Measurements from ENCODE around the gene PACSIN2.
A peak's percentile ranks its signal among the peaks of the same experiment; 100 is the strongest.
"Not testable (repeated sequence)": the region's sequence is repeated elsewhere in the genome, so short reads cannot be mapped to it uniquely, and the experiment has no call there.

The PACSIN2 gene, protein sequence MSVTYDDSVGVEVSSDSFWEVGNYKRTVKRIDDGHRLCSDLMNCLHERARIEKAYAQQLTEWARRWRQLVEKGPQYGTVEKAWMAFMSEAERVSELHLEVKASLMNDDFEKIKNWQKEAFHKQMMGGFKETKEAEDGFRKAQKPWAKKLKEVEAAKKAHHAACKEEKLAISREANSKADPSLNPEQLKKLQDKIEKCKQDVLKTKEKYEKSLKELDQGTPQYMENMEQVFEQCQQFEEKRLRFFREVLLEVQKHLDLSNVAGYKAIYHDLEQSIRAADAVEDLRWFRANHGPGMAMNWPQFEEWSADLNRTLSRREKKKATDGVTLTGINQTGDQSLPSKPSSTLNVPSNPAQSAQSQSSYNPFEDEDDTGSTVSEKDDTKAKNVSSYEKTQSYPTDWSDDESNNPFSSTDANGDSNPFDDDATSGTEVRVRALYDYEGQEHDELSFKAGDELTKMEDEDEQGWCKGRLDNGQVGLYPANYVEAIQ

GRCh38 chr22:43014869-43015676, at the start of gene PACSIN2:
PACSIN2 (minus strand) TSS chr22:43015149; CDS start chr22:42912080, 103,069 bp downstream.
- peak; percentile 99 to 100 (median 99) for DNase-seq

DNA sequence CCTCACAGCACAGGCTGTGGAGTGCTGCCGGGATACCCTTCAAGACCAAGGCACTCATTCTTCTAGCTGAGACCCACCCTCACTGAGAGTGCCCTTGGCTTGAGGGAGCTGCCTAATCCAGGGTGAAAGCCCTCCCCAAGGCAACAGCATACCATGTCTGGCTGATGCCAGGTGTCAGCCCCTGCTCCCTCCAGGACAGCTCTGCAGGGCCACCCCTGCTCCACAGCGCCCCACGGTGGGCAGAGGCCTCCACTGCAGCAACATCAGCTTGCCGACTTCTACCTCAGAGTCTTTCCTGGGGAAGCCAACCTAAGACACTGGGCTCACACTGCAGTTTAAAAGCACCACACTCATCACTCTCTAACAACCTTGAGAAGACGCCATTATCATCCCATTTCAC, 45.2 kb upstream of the PACSIN2 start:
- DNase-seq, result peak in 2 of 3 donors; percentile 21 to 37

- DNase-seq, result no peak
Measured at GRCh38 chr22:43057641-43058040, 42.7 kb upstream of the PACSIN2 start.

DNA sequence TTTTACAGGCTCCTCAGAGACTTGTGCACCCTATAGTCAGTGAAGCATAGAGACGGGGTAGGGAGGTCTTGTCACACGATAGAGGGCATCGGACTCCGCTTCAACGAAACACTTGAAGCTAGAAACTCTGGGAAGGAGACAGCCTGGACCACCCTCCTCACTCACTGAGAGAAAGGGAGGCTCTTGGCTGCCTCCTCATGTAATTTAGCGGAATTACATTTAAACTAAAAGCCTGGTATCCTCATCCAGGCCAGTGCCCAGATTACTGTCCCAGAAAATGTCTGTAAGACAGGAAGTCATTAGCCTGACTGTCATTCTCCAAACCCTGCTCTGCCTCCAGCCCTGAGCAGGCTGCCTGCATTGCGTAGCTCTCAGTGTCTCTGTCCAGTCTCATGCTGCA, 38.2 kb upstream of the PACSIN2 start:
- peak in 1 of 3 donors; percentile 14 for DNase-seq

DNA sequence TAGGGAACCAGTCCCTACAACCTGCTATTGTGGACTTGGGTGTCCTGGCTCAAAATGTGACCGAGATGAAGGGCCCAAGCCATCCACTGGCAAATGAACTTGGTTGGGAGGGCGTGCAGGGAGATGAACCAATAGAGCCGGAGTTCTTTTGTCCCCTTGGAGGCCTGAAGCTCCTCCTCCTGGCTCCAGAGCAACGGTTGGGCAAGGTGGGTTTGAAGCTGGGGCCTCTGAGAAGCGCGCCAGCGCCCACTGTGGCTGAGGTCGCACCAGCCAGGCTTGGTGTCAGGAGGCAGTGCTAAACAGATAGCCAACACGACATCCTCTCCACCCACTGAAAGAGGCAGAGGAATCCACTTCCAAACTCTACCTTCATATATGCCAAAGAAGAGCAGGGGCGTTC, 36.0 kb upstream of the PACSIN2 start:
- no peak for DNase-seq

DNA sequence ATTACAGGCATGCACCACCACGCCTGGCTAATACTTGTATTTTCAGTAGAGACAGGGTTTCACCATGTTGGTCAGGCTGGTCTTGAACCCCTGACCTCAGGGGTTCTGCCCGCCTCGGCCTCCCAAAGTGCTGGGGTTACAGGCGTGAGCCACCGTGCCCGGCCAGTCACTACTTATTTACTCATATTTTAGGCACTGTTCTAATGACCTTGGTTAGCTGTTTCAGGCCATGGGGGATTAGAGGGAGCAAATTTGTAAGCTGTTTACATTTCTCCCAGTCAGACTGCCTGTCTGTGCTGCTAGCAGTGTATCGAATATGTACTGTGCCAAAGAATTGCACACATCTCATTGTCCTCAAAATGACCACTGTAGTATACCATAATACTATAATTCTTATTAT, 32.7 kb upstream of the PACSIN2 start:
- no peak for DNase-seq

GRCh38 chr22:43044290-43044712, 29.4 kb upstream of the PACSIN2 start:
- DNase-seq, result no peak

GRCh38 chr22:43042101-43042780, 27.3 kb upstream of the PACSIN2 start:
- DNase-seq, result no peak

- no peak for DNase-seq
Measured at GRCh38 chr22:43039800-43040199, 24.9 kb upstream of the PACSIN2 start.

- no peak for DNase-seq
Measured at GRCh38 chr22:43038325-43038724, 23.4 kb upstream of the PACSIN2 start.

DNA sequence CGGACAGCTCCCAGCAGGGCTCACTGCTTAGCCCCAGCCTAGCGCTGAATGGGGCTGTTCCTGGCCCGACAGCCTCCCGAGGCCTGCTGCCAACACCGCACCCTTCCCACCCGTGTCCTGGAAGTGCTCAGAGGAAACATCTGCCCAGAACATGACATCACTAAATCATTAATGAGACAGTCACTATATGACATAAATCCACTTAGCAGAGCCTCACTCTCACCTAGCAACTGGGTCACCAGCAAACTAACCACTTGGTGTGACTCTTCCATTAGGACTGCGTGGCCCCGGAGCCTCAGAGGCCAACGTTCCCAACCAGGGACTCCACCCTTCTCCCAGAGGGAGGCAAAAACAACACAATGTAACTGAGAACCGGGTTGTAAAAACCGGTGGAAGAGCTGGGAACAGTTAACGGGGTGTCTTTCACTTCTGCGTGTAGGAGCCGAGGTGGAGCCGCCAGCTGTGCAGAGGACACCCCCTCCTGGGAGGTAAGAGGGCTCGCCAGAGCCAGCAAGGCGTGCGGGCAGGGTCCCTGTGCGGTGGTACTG, 21.4 kb upstream of the PACSIN2 start:
- peak in 1 of 3 donors; percentile 5 for DNase-seq

DNA sequence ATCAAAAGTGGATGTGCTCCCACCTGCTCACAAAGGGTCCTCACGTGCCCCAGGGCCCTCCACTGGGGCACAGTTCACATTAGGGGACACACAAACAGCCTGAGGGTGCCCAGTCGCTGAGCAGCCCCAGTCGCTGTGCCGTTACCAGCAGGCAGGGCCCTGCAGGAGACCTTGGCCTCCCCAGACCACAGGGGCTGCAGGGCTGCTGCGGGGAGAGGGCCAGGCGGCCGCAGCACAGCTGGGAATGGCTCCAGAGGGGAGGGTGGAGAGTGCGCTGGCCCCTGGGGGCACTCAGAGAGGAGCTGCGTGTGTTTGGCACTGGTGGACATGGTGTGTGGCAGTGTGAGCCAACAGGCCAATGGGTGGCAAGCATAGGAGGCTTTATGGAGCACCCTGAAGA, 20.3 kb upstream of the PACSIN2 start:
- DNase-seq, result no peak

GRCh38 chr22:43031617-43032016, 16.7 kb upstream of the PACSIN2 start:
- DNase-seq, result no peak

DNA sequence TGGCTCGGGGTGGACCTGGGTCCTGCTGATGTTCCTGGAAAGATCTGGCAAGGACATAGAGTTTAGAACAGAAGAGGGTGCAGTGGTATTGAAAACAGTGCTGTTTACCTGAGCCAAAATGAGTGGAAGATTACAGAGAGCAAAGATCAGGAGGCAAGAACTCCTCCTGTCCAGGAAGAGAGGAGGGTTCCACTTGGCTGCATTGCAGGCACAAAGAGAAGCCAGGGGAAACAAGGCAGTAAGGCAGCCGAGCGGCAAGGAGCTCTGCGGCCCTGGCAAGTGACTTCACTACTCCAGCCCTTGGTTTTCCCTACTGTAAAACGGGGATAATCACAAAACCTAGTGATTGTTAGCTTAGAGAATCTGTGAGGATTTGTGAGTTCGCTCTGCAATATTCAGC, 3.7 kb upstream of the PACSIN2 start:
- no peak for DNase-seq

- no peak for DNase-seq
Measured at GRCh38 chr22:43017525-43018460, 2.8 kb upstream of the PACSIN2 start.

DNA sequence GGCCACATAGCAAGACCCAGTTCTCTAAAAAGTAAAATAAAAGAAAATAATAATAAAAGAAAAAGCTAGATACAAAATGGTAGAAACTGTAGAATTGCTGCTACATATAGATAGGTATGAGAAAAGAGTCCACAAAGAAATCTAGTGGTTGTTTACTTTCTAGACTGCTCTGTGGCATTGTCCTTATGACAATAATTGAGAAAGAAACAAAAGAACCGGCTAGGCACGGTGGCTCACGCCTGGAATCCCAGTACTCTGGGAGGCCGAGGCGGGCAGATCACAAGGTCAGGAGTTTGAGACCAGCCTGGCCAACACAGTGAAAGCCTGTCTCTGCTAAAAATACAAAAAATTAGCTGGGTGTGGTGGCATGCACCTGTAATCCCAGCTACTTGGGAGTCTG, 1.2 kb upstream of the PACSIN2 start:
- not testable (repeated sequence) for DNase-seq

DNA sequence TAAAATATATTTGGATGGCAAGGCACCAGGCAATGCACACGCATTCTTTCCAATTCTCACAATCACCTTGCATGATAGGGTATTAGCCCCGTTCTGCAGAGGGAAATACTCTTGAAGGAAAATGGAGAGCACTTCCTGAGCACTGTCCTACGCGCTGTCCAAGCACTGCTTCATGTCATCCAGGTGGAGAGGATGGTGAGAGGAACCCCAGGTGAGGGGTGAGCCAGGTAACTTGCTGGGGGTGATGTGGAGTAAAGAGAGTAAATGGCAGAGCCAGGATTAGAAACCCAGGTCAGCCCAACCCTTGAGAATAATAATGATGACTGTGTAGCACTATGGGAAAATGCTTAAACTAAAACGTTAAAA, 711 bp upstream of the PACSIN2 start:
- DNase-seq, result no peak

GRCh38 chr22:43014316-43014868, 557 bp downstream of the PACSIN2 start:
- peak in 2 of 3 donors; percentile 41 to 60 for DNase-seq

DNA sequence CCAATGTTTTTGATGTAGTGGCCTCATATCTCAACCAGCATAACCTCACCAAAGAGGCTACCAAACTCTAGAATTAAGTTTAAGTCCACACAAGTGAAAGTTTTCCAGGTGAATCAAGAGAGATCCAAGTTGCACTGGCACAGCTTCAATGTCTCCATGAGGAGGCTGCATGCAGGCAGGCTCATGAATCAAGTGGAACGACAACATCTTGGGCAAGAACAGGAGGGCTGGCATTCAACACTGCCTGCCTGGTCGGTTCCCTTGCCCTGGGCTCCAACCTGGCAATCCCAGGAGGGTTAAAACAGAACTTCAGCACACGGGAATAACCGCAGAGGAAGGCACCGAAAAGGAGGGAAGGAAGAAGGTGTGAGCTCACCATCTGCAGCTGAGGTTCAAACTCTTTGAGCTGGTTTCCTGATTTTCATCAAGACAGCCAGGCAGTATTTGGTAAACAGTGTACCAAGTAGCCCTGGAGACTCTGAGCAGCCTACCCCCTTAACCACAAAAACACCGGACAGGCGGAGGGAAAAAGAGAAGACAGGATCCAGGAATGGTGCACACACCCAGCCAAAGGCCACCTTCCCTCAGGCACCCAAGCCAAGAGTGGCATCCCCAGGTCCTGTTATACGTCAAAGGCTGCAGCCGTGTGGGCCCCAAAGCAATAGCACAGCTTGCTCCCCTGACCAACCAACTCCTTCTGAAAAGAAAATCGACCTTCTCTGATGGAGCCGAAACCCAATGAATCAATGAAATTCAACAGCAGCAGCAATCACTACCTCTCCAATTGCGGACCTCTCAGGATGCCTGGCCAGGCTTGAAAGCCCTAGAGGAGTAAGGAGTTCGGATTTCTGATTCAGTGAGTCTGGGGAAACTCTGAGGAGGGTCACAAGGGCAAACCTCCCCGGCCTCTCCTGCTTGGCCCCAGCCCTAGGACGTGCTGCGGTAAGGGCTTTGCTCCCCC, 1.3 kb downstream of the PACSIN2 start:
- peak; percentile 43 to 82 (median 65) for DNase-seq

DNA sequence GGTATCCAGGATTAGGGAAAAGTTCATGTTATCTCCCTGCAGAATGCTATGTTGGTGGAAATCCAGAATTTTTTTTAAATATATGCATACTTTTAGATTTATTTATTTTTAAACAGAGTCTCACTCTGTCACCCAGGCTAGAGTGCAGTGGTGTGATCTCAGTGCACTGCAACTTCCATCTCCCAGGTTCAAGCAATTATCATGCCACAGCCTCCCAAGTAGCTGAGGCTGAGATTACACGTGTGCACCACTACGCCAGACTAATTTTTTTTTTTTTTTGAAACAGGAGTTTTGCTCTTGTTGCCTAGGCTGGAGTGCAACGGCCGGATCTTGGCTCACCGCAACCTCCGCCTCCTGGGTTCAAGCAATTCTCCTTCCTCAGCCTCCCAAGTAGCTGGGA, 2.6 kb downstream of the PACSIN2 start:
- no peak for DNase-seq
